Epidermal melanocyte (primary cell): ENCODE measurements around the gene GDPD4.

Experiments used
- DNase-seq: peaks from one replicate; pipeline ENCODE4 v3.0.0; 2011; ENCODE audit warnings: low spot score; ENCODE audit not compliant: insufficient read length

GDPD4 gene

GRCh38 chr11:77176996-77177395 lies 124.5 kb downstream of the GDPD4 start:
- no peak for DNase-seq

- DNase-seq, result no peak
Observed at GRCh38 chr11:77175869-77176539, 125.5 kb downstream of the GDPD4 start.

GRCh38 chr11:77175021-77175842 lies 126.3 kb downstream of the GDPD4 start:
- DNase-seq, result no peak

GRCh38 chr11:77174559-77174958 lies 126.9 kb downstream of the GDPD4 start:
- DNase-seq, result no peak

GRCh38 chr11:77173494-77173893 lies 128.0 kb downstream of the GDPD4 start:
- no peak for DNase-seq

- DNase-seq, result no peak
Observed at GRCh38 chr11:77172666-77172982, 128.9 kb downstream of the GDPD4 start.

GRCh38 chr11:77171885-77172665 lies 129.4 kb downstream of the GDPD4 start:
- no peak for DNase-seq

GRCh38 chr11:77171254-77171653 lies 130.2 kb downstream of the GDPD4 start:
- DNase-seq, result no peak

GRCh38 chr11:77170107-77170506 lies 131.4 kb downstream of the GDPD4 start:
- no peak for DNase-seq

GRCh38 chr11:77167791-77168190 lies 133.7 kb downstream of the GDPD4 start:
- no peak for DNase-seq

- no peak for DNase-seq
Observed at GRCh38 chr11:77167111-77167626, 134.3 kb downstream of the GDPD4 start.
